Transverse colon (tissue), 4 donors: ENCODE data around the gene LRP1. TPM values are rescaled to one million over a fixed set of nuclear protein-coding genes. Genes with fewer than 3 reads are reported as not detected.

Experiments used
- DNase-seq: peaks from one replicate; pipeline ENCODE4 v3.0.0-alpha.2; 2019
- H3K27ac ChIP-seq, 4 donors: fragments of 200-600 bp; sonication (generic); 2 replicates each; pipeline ENCODE4 v1.5.1; 2016 to 2018; ENCODE audit warnings: inconsistent platforms in 4 of 4
- H3K27me3 ChIP-seq: fragments of 200-600 bp; sonication (generic); 2 replicates; pipeline ENCODE4 v1.5.1; 2017; ENCODE audit warnings: inconsistent platforms
- H3K36me3 ChIP-seq, 4 donors: fragments of 200-600 bp; sonication (generic); 2 replicates each; pipeline ENCODE4 v1.5.1; 2017 to 2019; ENCODE audit warnings: inconsistent platforms in 4 of 4
- H3K4me1 ChIP-seq, 4 donors: fragments of 200-600 bp; sonication (generic); 2 replicates each; pipeline ENCODE4 v1.5.1; 2017 to 2020; ENCODE audit warnings: inconsistent platforms in 4 of 4
- H3K4me3 ChIP-seq, 4 donors: fragments of 200-600 bp; sonication (generic); 1 replicate in 1 of 4; 2 replicates in 3 of 4; pipeline versions ENCODE4 v1.5.1 to v1.6.1; 2017 to 2019; ENCODE audit warnings: inconsistent platforms in 4 of 4
- H3K9me3 ChIP-seq, 2 donors: fragments of 200-600 bp; sonication (generic); 2 replicates each; pipeline ENCODE4 v1.5.1; 2017 to 2019; ENCODE audit warnings: inconsistent platforms in 2 of 2
- CTCF ChIP-seq, 5 experiments: fragments of 200-600 bp in 3 of 5; fragments of 450-650 bp in 2 of 5; sonication (generic) in 3 of 5; IDR thresholded peaks; 1 replicate in 2 of 5; 2 replicates in 3 of 5; pipeline ENCODE4 v1.5.1; 2016 to 2017; ENCODE audit warnings: antibody characterized with exemption in 5 of 5, inconsistent platforms in 3 of 5, mild to moderate bottlenecking in 2 of 5, moderate library complexity in 1 of 5
- EP300 ChIP-seq: sonication (generic); formaldehyde crosslinking; IDR thresholded peaks from one replicate; pipeline ENCODE4 v1.6.1; 2017; ENCODE audit warnings: antibody characterized with exemption, low read depth
- POLR2A ChIP-seq: fragments of 450-650 bp; IDR thresholded peaks from one replicate; pipeline ENCODE4 v1.6.1; 2016; ENCODE audit warnings: antibody characterized with exemption, mild to moderate bottlenecking, moderate library complexity
- POLR2AphosphoS5 ChIP-seq, 3 donors: sonication (generic); formaldehyde crosslinking; IDR thresholded peaks; one replicate each; pipeline ENCODE4 v1.6.1; 2016; ENCODE audit warnings: antibody characterized with exemption in 3 of 3
- WGBS, 2 donors: methylation state at CpG; one replicate each; pipeline ENCODE4 v1.1.5; 2018; ENCODE audit warnings: low coverage in 1 of 2; 5-methylcytosine and 5-hydroxymethylcytosine counted together
- in situ Hi-C, 4 donors: fragments of 200-750 bp; cut with MboI; loops; one replicate each; pipeline versions ENCODE4 v1.15.0 to v1.15.1; 2017; ENCODE audit warnings: low sequenced_read_pairs in 3 of 4, low pct_ligation_motif_present in 1 of 4, low pct_unique_long_range_greater_than_20kb in 1 of 4
- intact Hi-C: fragments of 100-400 bp; cut with DNase I; formaldehyde crosslinking; loops from one replicate; pipeline ENCODE4 v1.15.1; 2023; ENCODE audit warnings: low total_unique reads
- total RNA-seq, 4 donors: library from RNA; depleted of rRNA; stranded (reverse); fragments of >200 nt; gene quantifications; one replicate each; pipeline ENCODE4 v1.1.0, GENCODE V29; 2016

LRP1 gene
- total RNA-seq, 4 donors from 2014 or later, result 94.3 to 248 (median 199) TPM

GRCh38 chr12:57205186-57205585 is 76.9 kb downstream of the LRP1 start:
- Histone ChIP-seq H3K27me3 (no peaks in the 10 kb centered on the region), H3K4me1 (no peaks in the 10 kb centered on the region), H3K9me3 (no peaks in the 10 kb centered on the region), H3K4me3 (no peak overlapping the region), H3K36me3 (peaks cover 0 to 48% (median 10%) of the 10 kb centered on the region in 4 donors), H3K27ac (no peak overlapping the region)
- in situ Hi-C loops, result no loop called here
- TF ChIP-seq POLR2AphosphoS5 (IDR thresholded peaks at IDR 0.05), result no peak
- no peak for TF ChIP-seq CTCF (IDR thresholded peaks at IDR 0.05)
- no peak for TF ChIP-seq EP300
- DNase-seq, result no peak
- 94% methylated on average over 22 of the region's 26 CpGs; no CpG with 5 or more reads in 1 of the 2 donors for WGBS, 2 donors
- intact Hi-C loops, result no loop called here

- no peaks in the 10 kb centered on the region for H3K9me3 ChIP-seq
- in situ Hi-C loops, result no loop called here
- peaks cover 0 to 41% (median 10%) of the 10 kb centered on the region in 4 donors for H3K36me3 ChIP-seq
These were observed 77.6 kb downstream of the LRP1 start for GRCh38 chr12:57205931-57206330.

GRCh38 chr12:57207731-57208630 is 79.7 kb downstream of the LRP1 start:
- Histone ChIP-seq H3K4me1 (no peaks in the 10 kb centered on the region), H3K9me3 (no peaks in the 10 kb centered on the region), H3K4me3 (no peak overlapping the region), H3K27ac (no peak overlapping the region), H3K27me3 (no peaks in the 10 kb centered on the region), H3K36me3 (peaks cover 0 to 22% (median 7%) of the 10 kb centered on the region in 4 donors)
- TF ChIP-seq EP300 (no peak), POLR2A (no peak), POLR2AphosphoS5 (IDR thresholded peaks at IDR 0.05) (no peak), CTCF (IDR thresholded peaks at IDR 0.05) (no peak)
- intact Hi-C loops (no loop called here), in situ Hi-C loops (no loop called here)
- 83% methylated on average over 29 of the region's 29 CpGs; no CpG with 5 or more reads in 1 of the 2 donors for WGBS, 2 donors
- DNase-seq, result no peak

More at GRCh38 chr12:57205931-57206330, 77.6 kb downstream of the LRP1 start:
- Histone ChIP-seq H3K4me3 (no peak overlapping the region), H3K4me1 (no peaks in the 10 kb centered on the region), H3K27me3 (no peaks in the 10 kb centered on the region), H3K27ac (no peak overlapping the region)
- intact Hi-C loops, result no loop called here
- no peak for DNase-seq
- TF ChIP-seq POLR2AphosphoS5 (IDR thresholded peaks at IDR 0.05), result no peak
- no peak for TF ChIP-seq POLR2A
- TF ChIP-seq CTCF (IDR thresholded peaks at IDR 0.05), result no peak
- TF ChIP-seq EP300, result no peak
- WGBS, 2 donors, result 83% methylated on average over 7 of the region's 7 CpGs; no CpG with 5 or more reads in 1 of the 2 donors

GRCh38 chr12:57208631-57209282 is 80.5 kb downstream of the LRP1 start:
- Histone ChIP-seq H3K27ac (no peak overlapping the region), H3K36me3 (peaks cover 0 to 17% (median 4%) of the 10 kb centered on the region in 4 donors)

More at GRCh38 chr12:57208631-57209282, 80.5 kb downstream of the LRP1 start:
- Histone ChIP-seq H3K4me1 (peaks cover 0 to 5% (median 2%) of the 10 kb centered on the region in 4 donors), H3K4me3 (no peak overlapping the region), H3K9me3 (no peaks in the 10 kb centered on the region), H3K27me3 (no peaks in the 10 kb centered on the region)
- intact Hi-C loops (no loop called here), in situ Hi-C loops (no loop called here)
- DNase-seq, result no peak
- WGBS, 2 donors, result 85% methylated on average over 18 of the region's 22 CpGs; no CpG with 5 or more reads in 1 of the 2 donors
- TF ChIP-seq POLR2AphosphoS5 (IDR thresholded peaks at IDR 0.05), result no peak
- no peak for TF ChIP-seq CTCF (IDR thresholded peaks at IDR 0.05)
- TF ChIP-seq POLR2A, result no peak
- no peak for TF ChIP-seq EP300
